NT2/D1 (cell line): ENCODE measurements around the gene KIF5B.
"Not testable (repeated sequence)": the region's sequence is repeated elsewhere in the genome, so short reads cannot be mapped to it uniquely, and the experiment has no call there.

Source experiments
- DNase-seq: peaks from one replicate; pipeline ENCODE4 v3.0.0-alpha.2; 2011; ENCODE audit warnings: low read depth, low spot score
- H3K27me3 ChIP-seq: 2 replicates; pipeline ENCODE4 v1.6.0; 2011; ENCODE audit warnings: mild to moderate bottlenecking; ENCODE audit not compliant: insufficient read length, insufficient read depth
- H3K36me3 ChIP-seq: 2 replicates; pipeline ENCODE4 v1.6.1; 2011; ENCODE audit warnings: mild to moderate bottlenecking, low read length, mixed read lengths; ENCODE audit not compliant: insufficient read depth, insufficient read length
- H3K4me1 ChIP-seq: 2 replicates; pipeline ENCODE4 v1.5.1; 2011; ENCODE audit not compliant: insufficient read depth, insufficient read length
- H3K4me3 ChIP-seq: 2 replicates; pipeline ENCODE4 v1.5.1; 2011; ENCODE audit warnings: low read depth; ENCODE audit not compliant: insufficient read length
- H3K9ac ChIP-seq: 2 replicates; pipeline ENCODE4 v1.6.0; 2011; ENCODE audit warnings: low read depth; ENCODE audit not compliant: insufficient read length
- H3K9me3 ChIP-seq: 2 replicates; pipeline ENCODE4 v1.5.1; 2011; ENCODE audit warnings: mild to moderate bottlenecking, low read length; ENCODE audit not compliant: insufficient read depth
- SUZ12 ChIP-seq: IDR thresholded peaks from 2 replicates; pipeline ENCODE4 v1.6.1; 2011; ENCODE audit not compliant: insufficient read length, insufficient read depth; ENCODE audit errors: extremely low read depth
- YY1 ChIP-seq: IDR thresholded peaks from 2 replicates; pipeline ENCODE4 v1.6.1; 2011; ENCODE audit not compliant: insufficient read length, insufficient read depth
- ZNF274 ChIP-seq: IDR thresholded peaks from 2 replicates; pipeline ENCODE4 v1.6.1; 2011; ENCODE audit warnings: mild to moderate bottlenecking, low read depth, low read length

The KIF5B gene

DNA sequence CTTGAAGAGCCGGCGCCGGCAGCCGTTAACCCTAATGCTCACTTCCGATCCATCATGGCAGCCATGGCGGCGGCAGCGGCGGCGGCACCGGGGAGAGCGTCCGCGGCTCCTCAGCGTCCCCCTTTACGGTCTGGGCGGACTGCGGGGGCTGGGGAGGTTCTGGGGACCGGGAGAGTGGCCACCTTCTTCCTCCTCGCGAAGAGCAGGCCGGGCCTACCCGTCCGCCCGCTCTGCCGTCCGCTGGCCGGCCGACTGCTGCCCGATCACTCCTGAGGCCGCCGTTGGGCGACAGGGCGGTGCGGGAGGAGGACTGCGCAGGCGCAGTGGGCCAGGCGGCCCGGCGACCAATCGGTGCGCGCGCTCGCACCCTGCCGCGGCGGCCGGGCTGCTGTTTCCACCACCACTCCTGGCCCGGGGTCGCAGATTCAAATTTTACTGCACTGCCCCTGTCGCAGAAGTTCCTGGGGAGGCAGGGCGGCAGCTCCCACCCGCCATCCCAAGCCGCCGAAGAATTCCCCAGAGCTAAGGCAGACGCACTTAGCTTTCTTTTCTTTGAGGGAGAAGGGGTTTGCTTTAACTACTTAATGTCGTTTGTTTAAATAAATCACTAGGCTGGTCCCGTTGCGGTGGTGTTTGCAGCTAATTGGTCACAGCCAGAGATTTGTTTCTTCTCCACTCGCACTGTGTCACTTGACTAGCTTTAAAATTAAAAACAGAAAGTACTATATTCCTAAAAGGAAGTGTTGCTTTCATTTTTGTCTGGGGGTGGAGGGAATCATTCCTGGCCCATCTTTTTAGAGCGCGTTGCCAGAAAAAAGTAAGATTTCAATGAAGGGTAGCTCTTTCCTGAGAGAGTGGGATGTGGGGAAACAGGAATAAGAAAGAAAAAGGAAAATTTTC is at the start of gene KIF5B:
Gene KIF5B, minus strand, starts transcription at position 290 of the 900 bp plus-strand sequence. CDS start 452 bp downstream, outside the sequence.
- H3K9ac ChIP-seq = peak within 1 kb of the TSS; percentile 94
- H3K4me3 ChIP-seq = peak within 1 kb of the TSS; percentile 86
- peaks cover 6% of the 10 kb centered on the region for H3K36me3 ChIP-seq
- no peaks in the 10 kb centered on the region for H3K9me3 ChIP-seq
- TF ChIP-seq ZNF274 (no peak), YY1 (peak; percentile 56), SUZ12 (no peak)
- H3K27me3 ChIP-seq = no peaks in the 10 kb centered on the region
- H3K4me1 ChIP-seq = peaks cover 4% of the 10 kb centered on the region
- peak; percentile 67 for DNase-seq

DNA sequence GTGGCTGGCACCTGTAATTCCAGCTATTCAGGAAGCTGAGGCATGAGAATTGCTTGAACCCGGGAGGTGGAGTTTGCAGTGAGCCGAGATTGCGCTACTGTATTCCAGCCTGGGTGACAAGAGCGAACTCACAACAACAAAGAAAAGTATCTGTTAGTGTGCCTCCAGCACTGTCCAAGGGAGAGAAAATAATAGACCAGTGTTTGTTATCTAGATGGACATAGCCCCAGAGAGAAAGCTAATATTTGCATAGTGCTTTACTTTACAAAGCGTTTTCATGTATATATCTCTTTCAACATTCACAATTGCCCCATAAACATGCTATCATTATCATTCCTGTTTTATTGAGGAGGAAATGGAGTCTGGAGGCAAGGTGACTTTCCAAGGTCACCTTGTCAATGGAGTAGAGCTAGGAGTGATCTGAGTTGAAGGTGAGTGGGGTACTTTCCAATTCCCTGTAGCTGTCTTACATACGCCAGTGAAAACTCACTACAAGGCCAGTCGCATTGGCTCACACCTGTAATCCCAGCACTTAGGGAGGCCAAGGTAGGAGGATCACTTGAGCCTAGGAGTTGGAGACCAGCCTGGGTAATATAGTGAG is 49.7 kb upstream of the KIF5B start:
- no peaks in the 10 kb centered on the region for H3K4me1 ChIP-seq
- DNase-seq = no peak
- no peak for TF ChIP-seq SUZ12
- no peak for TF ChIP-seq ZNF274
- TF ChIP-seq YY1 = no peak
- H3K27me3 ChIP-seq = no peaks in the 10 kb centered on the region
- no peak overlapping the region for H3K9ac ChIP-seq
- no peaks in the 10 kb centered on the region for H3K36me3 ChIP-seq
- H3K9me3 ChIP-seq = no peaks in the 10 kb centered on the region
- H3K4me3 ChIP-seq = no peak overlapping the region

DNA sequence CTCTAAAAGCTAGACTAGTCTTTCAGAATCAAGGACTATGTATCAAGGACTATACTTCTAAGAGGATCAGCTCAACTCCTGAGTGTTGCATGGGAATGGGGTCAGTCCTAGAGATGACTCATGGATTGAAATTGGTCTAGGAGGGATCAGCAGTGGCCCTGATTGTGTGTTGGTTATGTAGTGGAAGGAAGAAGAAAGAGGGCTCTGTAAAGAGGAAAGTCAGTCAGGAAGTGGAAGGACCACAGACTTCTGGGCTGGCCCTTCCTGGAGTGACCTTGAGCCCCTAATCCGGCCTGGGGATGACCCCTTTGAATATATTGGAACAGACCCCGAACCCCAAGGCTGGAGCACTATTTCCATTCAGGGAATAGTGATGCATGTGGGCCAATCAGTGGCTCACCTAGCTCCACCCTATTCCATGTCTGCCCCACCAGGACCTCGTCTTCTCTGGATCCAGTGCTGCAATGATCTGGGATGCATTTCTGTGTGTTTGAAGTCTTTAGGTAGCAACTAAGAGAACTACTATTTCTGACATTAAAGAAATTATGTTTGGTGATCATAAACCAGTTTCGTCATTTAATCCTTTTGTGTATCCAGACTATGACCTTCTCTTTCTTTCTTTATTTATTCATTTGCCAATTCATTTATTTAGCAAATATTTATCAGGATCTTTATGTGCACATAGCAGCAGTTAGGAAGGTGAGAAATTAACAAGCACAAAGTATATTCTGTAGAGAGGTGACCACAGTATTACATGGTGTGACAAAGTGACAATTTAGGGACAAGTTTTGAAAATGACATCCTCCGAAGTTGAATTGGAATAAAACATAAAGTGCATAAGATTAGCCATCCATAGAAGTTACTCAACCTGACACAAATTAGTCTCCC is 48.6 kb upstream of the KIF5B start:
- DNase-seq = no peak
- Histone ChIP-seq H3K9me3 (no peaks in the 10 kb centered on the region), H3K9ac (no peak overlapping the region), H3K4me1 (no peaks in the 10 kb centered on the region), H3K27me3 (no peaks in the 10 kb centered on the region), H3K36me3 (no peaks in the 10 kb centered on the region), H3K4me3 (no peak overlapping the region)
- TF ChIP-seq SUZ12 (no peak), YY1 (no peak), ZNF274 (no peak)

DNA sequence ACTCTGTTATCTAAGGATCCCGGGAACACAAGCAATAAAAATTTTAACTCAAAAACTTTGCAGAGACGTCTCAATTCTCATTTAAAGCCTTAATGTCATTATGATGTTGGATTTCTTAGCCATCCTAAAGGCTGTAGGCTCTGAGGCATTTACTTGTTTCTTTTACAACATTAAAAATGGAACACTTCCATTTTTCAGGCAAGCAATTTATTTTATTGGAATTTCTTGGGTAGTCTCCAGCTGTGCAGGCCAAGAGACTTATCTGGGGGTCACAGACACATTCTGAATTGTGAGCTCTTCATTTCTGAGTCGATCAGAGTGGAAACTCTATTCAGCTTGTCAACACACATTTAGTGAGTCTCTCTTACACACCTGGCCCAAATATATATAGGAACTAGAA is 48.0 kb upstream of the KIF5B start:
- TF ChIP-seq SUZ12 = no peak
- TF ChIP-seq ZNF274 = no peak
- TF ChIP-seq YY1 = no peak
- H3K9ac ChIP-seq = no peak overlapping the region
- H3K4me3 ChIP-seq = no peak overlapping the region
- DNase-seq = no peak
- H3K36me3 ChIP-seq = no peaks in the 10 kb centered on the region
- H3K27me3 ChIP-seq = no peaks in the 10 kb centered on the region
- no peaks in the 10 kb centered on the region for H3K9me3 ChIP-seq
- no peaks in the 10 kb centered on the region for H3K4me1 ChIP-seq

DNA sequence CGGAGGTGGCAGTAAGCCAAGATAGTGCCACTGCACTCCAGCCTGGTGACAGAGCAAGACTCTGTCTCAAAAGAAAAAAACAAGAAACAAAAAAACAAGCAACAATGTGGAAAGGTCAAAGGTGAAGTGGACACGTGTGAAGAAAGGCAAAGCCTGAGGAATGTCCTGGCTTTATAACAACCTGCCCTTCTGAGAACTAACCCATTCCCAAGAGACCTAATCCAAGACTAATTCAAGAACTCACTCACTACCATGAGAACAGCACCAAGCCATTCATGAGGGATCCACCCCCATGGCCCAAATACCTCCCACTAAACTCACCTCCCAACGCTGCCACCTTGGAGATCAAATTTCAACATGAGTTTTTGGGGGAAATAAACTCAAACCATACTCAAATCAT is 47.5 kb upstream of the KIF5B start:
- TF ChIP-seq ZNF274 (no peak), SUZ12 (no peak), YY1 (no peak)
- H3K9ac ChIP-seq = no peak overlapping the region
- no peaks in the 10 kb centered on the region for H3K4me1 ChIP-seq
- DNase-seq = no peak
- 0 out of 2 replicates have a peak, but pooled peaks cover 1% of the 10 kb centered on the region for H3K9me3 ChIP-seq
- H3K27me3 ChIP-seq = no peaks in the 10 kb centered on the region
- H3K4me3 ChIP-seq = no peak overlapping the region
- H3K36me3 ChIP-seq = no peaks in the 10 kb centered on the region

DNA sequence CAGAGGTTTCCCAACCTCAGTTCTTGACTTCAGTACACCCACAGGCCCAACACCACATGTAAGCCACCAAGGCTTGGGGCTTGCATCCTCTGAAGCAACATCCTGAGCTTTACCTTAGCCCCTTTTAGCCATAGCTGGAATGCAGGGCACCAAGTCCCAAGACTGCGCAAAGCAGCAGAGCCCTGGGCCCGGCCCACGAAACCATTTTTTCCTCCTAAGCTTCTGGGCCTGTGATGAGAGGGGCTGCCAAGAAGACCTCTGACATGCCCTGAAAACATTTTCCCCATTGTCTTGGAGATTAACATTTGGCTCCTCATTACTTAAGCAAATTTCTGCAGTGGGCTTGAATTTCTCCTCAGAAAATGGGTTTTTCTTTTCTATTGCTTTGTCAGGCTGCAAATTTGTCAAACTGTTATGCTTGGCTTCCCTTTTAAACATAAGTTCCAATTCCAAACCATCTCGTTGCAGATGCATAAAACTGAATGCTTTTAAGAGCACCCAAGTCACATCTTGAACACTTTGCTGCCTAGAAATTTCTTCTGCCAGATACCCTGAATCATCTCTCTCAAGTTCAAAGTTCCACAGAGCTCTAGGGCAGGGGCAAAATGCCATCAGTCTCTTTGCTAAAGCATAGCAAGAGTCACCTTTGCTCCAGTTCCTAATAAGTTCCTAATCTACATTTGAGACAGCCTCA is 42.5 kb upstream of the KIF5B start:
- H3K9me3 ChIP-seq = peaks cover 12% of the 10 kb centered on the region; the same call in 1 of the 2 replicates
- H3K4me3 ChIP-seq, DNase-seq, H3K27me3 ChIP-seq, H3K4me1 ChIP-seq, H3K9ac ChIP-seq, H3K36me3 ChIP-seq: not testable (repeated sequence)
